Measurements from ENCODE around the gene ZNF248.
"Not testable (repeated sequence)": the region's sequence is repeated elsewhere in the genome, so short reads cannot be mapped to it uniquely, and the experiment has no call there.

Gene ZNF248

DNA sequence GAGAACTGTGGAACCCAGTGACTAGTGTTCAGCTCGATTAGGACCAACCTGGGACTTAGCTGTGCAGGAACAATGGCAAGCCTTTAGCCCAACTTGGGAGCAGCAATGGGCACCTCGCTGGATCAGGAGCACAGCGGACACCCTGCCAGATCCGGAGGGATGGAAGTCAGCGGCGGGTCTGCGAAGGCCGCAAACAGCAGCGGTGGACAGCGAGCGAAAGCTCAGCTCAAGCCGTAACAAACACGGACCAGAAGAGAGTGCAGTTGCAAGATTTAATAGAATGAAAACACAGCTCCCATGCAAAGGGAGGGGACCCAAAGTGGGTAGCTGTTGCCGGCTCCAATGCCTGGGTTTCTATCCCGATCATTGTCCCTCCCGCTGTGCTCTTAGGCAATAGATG, 1.9 kb upstream of the ZNF248 start:
- H3K4me3 Mint-ChIP-seq, H3K27ac Mint-ChIP-seq, H3K27me3 Mint-ChIP-seq, H3K9me3 Mint-ChIP-seq: not testable (repeated sequence)
- intact Hi-C loops (cut with micrococcal nuclease) = loop anchor here (5.0 kb wide), 1 partner anchor 498 kb away; no protein-coding TSS in a partner anchor
- Mint-ChIP-seq H3K4me1 (ENCODE audit: low read depth) (peaks cover 24% of the 10 kb centered on the region), H3K36me3 (ENCODE audit: low read depth) (peaks cover 13% of the 10 kb centered on the region)

DNA sequence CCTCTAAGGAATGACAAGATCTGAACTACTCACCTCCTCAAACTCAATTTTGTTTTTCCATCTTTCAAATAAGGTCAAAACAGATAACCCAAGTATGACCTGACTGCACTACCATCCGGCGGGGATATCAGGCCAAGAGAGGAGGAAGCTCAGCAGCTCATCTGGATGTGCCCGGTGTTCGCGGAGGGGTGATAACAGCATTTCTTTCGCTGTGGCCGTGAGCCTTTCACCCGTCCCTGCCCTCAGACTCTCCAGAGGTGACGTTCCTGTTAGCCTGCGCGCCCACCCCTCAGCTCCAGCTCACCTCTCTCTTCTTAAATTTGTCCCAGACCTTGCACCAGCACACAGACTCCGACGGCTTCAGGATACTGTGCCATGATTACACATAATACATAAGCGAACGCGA, 526 bp downstream of the ZNF248 start:
- no peaks in the 10 kb centered on the region for H3K9me3 Mint-ChIP-seq
- intact Hi-C loops (cut with micrococcal nuclease) = loop anchor here (1.0 to 5.0 kb wide), 4 partner anchors 119 to 500 kb away; partner anchors contain the start of genes ZNF25, ZNF33A and ZNF37A
- peak overlapping the region; percentile 97 for H3K27ac Mint-ChIP-seq
- H3K27me3 Mint-ChIP-seq = peaks cover 4% of the 10 kb centered on the region
- peaks cover 24% of the 10 kb centered on the region for H3K4me1 Mint-ChIP-seq (ENCODE audit: low read depth)
- H3K36me3 Mint-ChIP-seq (ENCODE audit: low read depth) = peaks cover 34% of the 10 kb centered on the region
- peak overlapping the region; percentile 81 for H3K4me3 Mint-ChIP-seq

DNA sequence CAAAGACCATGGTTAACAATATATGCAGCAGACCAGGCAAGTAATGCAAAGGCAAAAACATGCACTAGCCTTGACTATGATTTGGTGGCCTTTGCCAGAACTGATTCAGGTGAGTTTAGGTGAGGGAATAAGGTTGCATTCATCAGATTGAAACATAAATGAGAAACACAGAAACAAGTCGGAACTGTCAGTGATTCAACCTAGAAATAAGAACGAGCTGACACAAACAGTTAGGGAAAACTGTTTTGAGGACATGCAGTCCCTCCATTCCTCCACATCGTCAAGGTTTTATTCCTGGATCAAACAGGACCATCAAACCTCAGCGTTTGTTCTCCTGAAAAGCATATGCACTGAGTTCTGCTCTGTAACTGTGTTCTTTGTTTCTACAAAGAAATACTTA, 1.8 kb downstream of the ZNF248 start:
- no peak overlapping the region for H3K27ac Mint-ChIP-seq
- intact Hi-C loops (cut with micrococcal nuclease) = loop anchor here (2.0 to 5.0 kb wide), 2 partner anchors 155 to 502 kb away; partner anchors contain the start of gene ZNF33A
- H3K4me3 Mint-ChIP-seq = no peak overlapping the region
- H3K9me3 Mint-ChIP-seq = no peaks in the 10 kb centered on the region
- peaks cover 4% of the 10 kb centered on the region for H3K27me3 Mint-ChIP-seq
- H3K36me3 Mint-ChIP-seq (ENCODE audit: low read depth) = peaks cover 40% of the 10 kb centered on the region
- H3K4me1 Mint-ChIP-seq (ENCODE audit: low read depth) = peaks cover 24% of the 10 kb centered on the region

DNA sequence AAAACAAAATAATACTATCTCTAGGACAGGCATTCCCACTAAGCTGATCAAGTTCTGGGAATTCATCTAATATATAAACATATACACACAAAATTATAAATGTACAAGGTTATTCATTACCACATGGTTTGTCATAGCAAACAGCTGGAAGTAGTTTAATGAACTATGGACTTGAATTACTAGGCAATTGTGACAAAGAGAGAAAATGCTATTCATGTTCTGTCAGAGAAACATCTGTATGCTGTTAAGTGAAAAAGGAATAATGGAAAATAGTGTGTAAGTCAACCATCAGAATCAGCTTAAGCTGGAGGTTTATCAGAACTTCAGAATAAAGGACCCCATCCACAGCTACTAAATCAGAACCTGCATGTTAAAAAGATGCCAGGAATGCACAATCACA, 2.8 kb downstream of the ZNF248 start:
- Mint-ChIP-seq H3K27me3 (peaks cover 4% of the 10 kb centered on the region), H3K27ac (no peak overlapping the region), H3K4me3 (no peak overlapping the region), H3K36me3 (ENCODE audit: low read depth) (peaks cover 40% of the 10 kb centered on the region), H3K4me1 (ENCODE audit: low read depth) (peaks cover 24% of the 10 kb centered on the region), H3K9me3 (no peaks in the 10 kb centered on the region)
- intact Hi-C loops (cut with micrococcal nuclease) = loop anchor here (5.0 kb wide), 1 partner anchor 503 kb away; no protein-coding TSS in a partner anchor

DNA sequence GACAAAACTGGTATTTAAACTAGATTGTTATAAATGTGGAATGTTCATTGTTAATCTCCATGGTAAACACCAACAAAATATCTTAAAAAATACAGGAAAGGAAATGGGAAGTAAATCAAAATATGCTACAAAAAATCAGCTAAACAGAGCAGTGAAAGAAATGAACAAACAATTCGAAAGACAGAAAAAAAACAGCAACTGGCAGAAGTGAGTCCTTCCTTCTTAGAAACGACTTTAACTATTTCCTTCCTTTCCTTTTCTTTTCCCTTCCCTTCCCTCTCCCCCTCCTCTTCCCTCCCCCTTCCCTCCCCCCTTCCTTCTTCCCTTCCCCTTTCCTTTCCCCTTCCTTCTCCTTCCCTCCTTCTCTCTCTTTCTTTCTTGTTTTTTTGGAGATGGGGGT, 12.8 kb downstream of the ZNF248 start:
- intact Hi-C loops (cut with micrococcal nuclease) = no loop called here
- Mint-ChIP-seq H3K4me1 (ENCODE audit: low read depth) (no peaks in the 10 kb centered on the region), H3K27ac (no peak overlapping the region)

DNA sequence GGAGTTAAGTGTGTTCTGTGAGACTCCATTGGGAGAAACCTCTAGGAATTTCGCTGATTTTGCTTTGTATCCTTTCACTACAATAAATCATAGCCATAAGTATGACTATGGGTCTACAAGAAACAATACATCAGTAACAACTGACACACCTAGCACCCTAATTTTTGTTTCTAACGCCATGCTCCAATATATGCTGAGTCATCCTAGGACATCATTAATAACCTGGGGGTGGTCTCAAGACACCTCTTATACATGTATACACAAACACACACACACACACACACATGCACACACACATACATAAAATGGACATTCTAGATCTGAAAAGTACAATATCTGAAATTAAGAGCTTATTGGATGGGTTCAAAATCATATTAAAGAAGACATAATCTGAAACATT, 18.2 kb downstream of the ZNF248 start:
- no peak overlapping the region for H3K27ac Mint-ChIP-seq
- no peaks in the 10 kb centered on the region for H3K4me1 Mint-ChIP-seq (ENCODE audit: low read depth)
- H3K36me3 Mint-ChIP-seq (ENCODE audit: low read depth) = peaks cover 85% of the 10 kb centered on the region
- H3K4me3 Mint-ChIP-seq = no peak overlapping the region
- intact Hi-C loops (cut with micrococcal nuclease) = no loop called here
- H3K27me3 Mint-ChIP-seq = no peaks in the 10 kb centered on the region
- H3K9me3 Mint-ChIP-seq = peaks cover 65% of the 10 kb centered on the region

More for the DNA sequence above, 12.8 kb downstream of the ZNF248 start:
- Mint-ChIP-seq H3K4me3 (no peak overlapping the region), H3K27me3 (no peaks in the 10 kb centered on the region), H3K36me3 (ENCODE audit: low read depth) (peaks cover 84% of the 10 kb centered on the region), H3K9me3 (peaks cover 43% of the 10 kb centered on the region)

DNA sequence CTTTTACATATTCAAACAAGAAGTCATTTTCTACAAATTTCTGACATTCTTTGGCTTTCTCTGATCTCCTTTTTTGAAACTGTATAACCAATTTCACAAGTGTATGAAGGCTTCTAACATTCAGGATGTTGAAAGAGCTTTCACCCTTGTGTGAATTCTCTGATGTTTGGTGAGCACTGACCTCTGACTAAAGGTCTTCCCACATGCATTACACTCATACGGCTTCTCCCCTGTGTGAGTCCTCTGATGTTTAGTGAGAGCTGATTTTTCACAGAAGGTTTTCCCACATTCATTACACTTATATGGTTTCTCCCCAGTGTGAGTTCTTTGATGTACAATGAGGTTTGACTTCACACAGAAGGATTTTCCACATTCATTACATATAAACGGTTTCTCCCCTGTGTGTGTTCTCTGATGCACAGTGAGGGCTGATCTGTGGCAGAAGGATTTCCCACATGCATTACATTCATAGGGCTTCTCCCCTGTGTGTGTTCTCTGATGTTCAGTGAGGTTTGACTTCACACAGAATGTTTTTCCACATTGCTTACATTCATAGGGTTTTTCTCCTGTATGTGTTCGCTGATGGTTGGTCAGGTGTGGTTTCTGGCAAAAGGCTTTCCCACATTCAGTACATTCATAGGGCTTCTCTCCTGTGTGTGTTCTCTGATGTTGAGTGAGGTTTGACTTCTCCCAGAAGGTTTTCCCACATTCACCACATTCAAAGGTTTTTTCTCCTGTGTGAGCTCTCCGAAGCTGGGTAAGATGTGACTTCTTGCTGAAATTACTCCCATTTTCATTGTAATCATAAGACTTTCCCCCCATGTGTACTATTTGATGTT, 25.7 kb downstream of the ZNF248 start:
- Mint-ChIP-seq H3K27me3 (no peaks in the 10 kb centered on the region), H3K9me3 (peaks cover 98% of the 10 kb centered on the region), H3K27ac (no peak overlapping the region), H3K4me3 (no peak overlapping the region), H3K4me1 (ENCODE audit: low read depth) (no peaks in the 10 kb centered on the region), H3K36me3 (ENCODE audit: low read depth) (peaks cover 94% of the 10 kb centered on the region)
- intact Hi-C loops (cut with micrococcal nuclease) = no loop called here

DNA sequence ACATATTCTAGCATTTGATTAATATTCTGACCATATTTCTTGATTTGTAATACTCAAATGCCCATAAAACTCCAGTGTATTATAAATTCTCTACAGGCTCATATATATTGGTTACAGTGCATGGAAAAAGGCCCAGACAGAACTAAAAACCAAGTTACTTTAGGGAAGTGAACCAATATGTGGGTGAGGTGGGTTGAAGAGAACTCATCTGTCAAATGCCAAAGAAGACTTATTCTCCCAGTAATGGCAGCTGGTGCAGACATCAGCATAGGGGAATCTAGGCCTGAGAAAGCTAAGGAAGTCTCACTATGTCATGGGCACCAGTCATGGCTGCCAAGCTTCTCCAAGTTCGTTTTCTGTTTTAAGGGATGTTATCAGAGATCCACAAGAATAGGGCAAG, 30.6 kb downstream of the ZNF248 start:
- no peak overlapping the region for H3K4me3 Mint-ChIP-seq
- H3K36me3 Mint-ChIP-seq (ENCODE audit: low read depth) = peaks cover 52% of the 10 kb centered on the region
- H3K9me3 Mint-ChIP-seq = peaks cover 75% of the 10 kb centered on the region
- intact Hi-C loops (cut with micrococcal nuclease) = no loop called here
- H3K27me3 Mint-ChIP-seq = no peaks in the 10 kb centered on the region
- no peaks in the 10 kb centered on the region for H3K4me1 Mint-ChIP-seq (ENCODE audit: low read depth)
- H3K27ac Mint-ChIP-seq = no peak overlapping the region

DNA sequence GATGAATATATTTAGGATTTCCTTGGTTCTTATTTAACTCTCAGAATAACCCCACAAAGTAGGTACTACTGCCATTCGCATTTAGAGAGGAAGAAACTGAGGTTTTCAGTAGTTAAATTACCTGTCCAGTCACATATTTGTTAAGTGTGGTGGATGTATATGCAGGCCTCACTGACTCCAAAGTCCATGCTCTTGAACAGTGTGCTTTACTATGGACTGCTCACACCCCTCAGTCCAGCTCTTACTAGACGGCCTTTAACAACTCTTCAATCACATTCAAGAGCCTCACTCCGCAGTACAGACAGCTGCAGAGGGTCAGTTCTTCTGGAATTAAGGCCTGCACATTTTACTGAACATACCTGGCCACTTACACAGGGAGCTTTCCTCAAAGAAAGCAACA, 36.2 kb downstream of the ZNF248 start:
- Mint-ChIP-seq H3K27ac (no peak overlapping the region), H3K27me3 (no peaks in the 10 kb centered on the region), H3K9me3 (peaks cover 70% of the 10 kb centered on the region), H3K4me3 (no peak overlapping the region), H3K4me1 (ENCODE audit: low read depth) (no peaks in the 10 kb centered on the region), H3K36me3 (ENCODE audit: low read depth) (peaks cover 7% of the 10 kb centered on the region)
- intact Hi-C loops (cut with micrococcal nuclease) = no loop called here

DNA sequence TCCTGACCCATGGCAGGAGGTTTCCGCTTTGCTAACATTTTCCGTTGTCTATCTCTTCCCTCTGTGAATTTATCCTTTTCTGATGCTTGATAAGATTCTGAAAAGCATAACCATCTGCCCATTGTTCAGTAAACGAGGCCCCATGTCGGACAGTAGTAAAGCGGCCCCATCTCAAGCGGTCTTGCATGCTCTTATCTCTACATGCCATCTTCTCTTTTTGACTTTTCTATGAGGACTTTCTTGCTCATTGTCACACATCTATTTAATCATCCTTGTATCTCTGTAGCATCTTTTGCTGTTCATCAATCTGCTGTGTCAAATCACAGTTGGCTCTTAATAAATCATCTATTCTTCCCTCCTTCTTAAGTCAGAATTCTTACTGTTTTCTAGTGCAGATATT, 37.6 kb downstream of the ZNF248 start:
- Mint-ChIP-seq H3K36me3 (ENCODE audit: low read depth) (no peaks in the 10 kb centered on the region), H3K4me3 (no peak overlapping the region), H3K4me1 (ENCODE audit: low read depth) (no peaks in the 10 kb centered on the region), H3K9me3 (peaks cover 75% of the 10 kb centered on the region), H3K27ac (no peak overlapping the region), H3K27me3 (no peaks in the 10 kb centered on the region)
- intact Hi-C loops (cut with micrococcal nuclease) = no loop called here

DNA sequence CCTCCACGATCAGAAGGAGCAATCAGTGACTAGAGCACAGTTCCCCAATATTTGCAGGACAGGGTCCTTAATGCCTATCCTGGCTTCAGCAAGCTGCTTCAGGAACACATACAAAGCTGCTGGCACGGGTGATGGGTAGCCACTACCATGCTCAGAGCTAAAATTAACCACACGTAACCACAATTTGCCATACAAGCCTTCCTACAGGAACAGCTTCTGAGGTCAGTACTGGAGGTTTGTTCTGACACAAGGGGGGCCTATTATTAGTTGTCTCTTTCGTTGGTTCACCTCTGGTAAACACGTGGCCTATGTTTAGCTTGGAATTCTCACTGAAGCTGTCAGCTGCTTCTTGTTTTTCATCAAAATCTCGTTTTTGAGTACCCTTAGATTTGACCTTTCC, 41.1 kb downstream of the ZNF248 start:
- Mint-ChIP-seq H3K27me3 (no peaks in the 10 kb centered on the region), H3K36me3 (ENCODE audit: low read depth) (no peaks in the 10 kb centered on the region), H3K4me1 (ENCODE audit: low read depth) (no peaks in the 10 kb centered on the region), H3K4me3 (no peak overlapping the region), H3K9me3 (peaks cover 88% of the 10 kb centered on the region), H3K27ac (no peak overlapping the region)
- intact Hi-C loops (cut with micrococcal nuclease) = no loop called here

DNA sequence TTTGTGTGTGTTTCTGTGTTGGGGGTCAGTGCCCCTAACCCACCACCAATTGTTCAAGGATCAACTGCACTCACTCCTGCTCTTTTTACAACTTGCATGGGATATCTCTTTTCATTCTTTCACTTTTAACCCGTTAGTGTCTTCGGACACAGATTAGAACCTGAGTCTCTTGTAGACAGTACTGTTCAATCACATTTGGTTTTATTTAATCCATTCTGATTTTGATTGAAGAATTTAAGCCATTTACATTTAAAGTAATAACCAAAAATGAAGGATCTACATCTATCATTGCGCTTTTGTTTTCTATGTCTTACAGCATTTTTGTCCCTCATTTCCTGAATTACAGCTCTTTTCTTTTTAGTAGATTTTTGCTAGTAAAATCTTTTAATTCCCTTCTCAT, 43.6 kb downstream of the ZNF248 start:
- intact Hi-C loops (cut with micrococcal nuclease) = no loop called here
- Mint-ChIP-seq H3K9me3 (peaks cover 83% of the 10 kb centered on the region), H3K4me3 (no peak overlapping the region), H3K27me3 (no peaks in the 10 kb centered on the region), H3K27ac (no peak overlapping the region), H3K4me1 (ENCODE audit: low read depth) (no peaks in the 10 kb centered on the region), H3K36me3 (ENCODE audit: low read depth) (no peaks in the 10 kb centered on the region)

DNA sequence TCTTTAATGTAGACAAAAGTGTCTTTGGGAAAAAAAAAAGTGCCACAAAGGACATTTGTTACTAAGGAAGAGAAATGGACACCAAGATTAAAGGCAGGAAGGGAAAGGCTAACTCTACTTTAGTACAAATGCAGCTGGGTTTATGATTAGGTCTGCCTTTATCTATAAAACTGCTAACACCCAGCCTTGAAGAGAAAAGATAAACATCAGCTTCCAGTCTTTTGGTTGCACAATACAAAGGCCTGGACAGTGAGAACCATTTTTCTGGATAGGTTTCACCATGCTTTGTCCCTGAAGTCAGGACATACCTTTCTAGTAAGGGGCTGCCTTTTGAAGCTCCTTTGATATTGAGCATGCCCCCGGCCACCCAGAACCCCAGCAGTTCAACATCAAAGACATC, 45.1 kb downstream of the ZNF248 start:
- intact Hi-C loops (cut with micrococcal nuclease) = no loop called here
- Mint-ChIP-seq H3K27me3 (no peaks in the 10 kb centered on the region), H3K36me3 (ENCODE audit: low read depth) (no peaks in the 10 kb centered on the region), H3K4me1 (ENCODE audit: low read depth) (no peaks in the 10 kb centered on the region), H3K4me3 (no peak overlapping the region), H3K27ac (no peak overlapping the region), H3K9me3 (peaks cover 80% of the 10 kb centered on the region)

DNA sequence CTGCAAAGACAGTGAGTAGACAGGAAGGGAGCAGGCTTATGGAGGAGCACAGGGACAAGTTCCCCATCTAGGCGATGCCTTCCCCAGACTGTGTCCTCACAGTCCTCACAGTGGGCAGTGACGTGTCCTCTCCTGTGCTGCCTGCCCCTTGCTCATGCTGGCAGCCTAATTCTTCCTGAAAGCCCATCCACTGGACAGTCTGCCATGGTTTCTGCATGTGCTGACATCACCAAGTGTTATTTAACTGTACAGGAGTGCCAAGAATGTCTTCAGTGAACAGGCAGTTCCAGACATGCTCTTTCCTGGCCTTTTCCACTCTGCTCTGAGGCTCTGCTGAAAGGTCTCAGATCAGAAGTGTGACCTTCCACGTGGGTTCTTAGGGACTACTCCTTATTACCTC, 54.1 kb downstream of the ZNF248 start:
- Mint-ChIP-seq H3K27ac (no peak overlapping the region), H3K4me3 (no peak overlapping the region), H3K27me3 (no peaks in the 10 kb centered on the region), H3K36me3 (ENCODE audit: low read depth) (no peaks in the 10 kb centered on the region), H3K4me1 (ENCODE audit: low read depth) (no peaks in the 10 kb centered on the region), H3K9me3 (peaks cover 43% of the 10 kb centered on the region)
- intact Hi-C loops (cut with micrococcal nuclease) = no loop called here

DNA sequence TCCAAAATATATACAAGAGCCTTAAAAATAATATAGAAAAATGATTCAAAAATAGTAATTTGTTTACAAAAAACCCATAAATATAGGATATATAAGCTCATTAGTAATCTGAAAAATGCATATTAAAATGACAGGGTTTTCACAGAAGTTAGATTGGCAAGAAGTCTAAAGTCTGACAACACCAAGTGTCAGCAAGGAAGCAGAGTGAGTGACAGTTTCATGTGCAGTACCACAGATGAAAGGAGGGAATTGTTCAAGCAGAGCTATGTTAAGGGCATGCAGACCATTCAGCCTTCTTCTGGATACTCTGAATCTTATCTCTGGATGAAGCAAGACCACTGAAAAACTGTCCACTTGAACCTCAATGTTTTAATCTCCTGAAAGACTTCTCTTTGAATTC, 55.9 kb downstream of the ZNF248 start:
- Mint-ChIP-seq H3K9me3 (peaks cover 43% of the 10 kb centered on the region), H3K36me3 (ENCODE audit: low read depth) (no peaks in the 10 kb centered on the region), H3K4me1 (ENCODE audit: low read depth) (no peaks in the 10 kb centered on the region), H3K4me3 (no peak overlapping the region), H3K27ac (no peak overlapping the region), H3K27me3 (no peaks in the 10 kb centered on the region)
- intact Hi-C loops (cut with micrococcal nuclease) = no loop called here
